ENCODE results near the gene CABLES2. TPM values are rescaled to one million over a fixed set of nuclear protein-coding genes. Genes with fewer than 3 reads are reported as not detected.

CABLES2 gene
- total RNA-seq, 1 donor from 2014 or later = 10.7 TPM

DNA sequence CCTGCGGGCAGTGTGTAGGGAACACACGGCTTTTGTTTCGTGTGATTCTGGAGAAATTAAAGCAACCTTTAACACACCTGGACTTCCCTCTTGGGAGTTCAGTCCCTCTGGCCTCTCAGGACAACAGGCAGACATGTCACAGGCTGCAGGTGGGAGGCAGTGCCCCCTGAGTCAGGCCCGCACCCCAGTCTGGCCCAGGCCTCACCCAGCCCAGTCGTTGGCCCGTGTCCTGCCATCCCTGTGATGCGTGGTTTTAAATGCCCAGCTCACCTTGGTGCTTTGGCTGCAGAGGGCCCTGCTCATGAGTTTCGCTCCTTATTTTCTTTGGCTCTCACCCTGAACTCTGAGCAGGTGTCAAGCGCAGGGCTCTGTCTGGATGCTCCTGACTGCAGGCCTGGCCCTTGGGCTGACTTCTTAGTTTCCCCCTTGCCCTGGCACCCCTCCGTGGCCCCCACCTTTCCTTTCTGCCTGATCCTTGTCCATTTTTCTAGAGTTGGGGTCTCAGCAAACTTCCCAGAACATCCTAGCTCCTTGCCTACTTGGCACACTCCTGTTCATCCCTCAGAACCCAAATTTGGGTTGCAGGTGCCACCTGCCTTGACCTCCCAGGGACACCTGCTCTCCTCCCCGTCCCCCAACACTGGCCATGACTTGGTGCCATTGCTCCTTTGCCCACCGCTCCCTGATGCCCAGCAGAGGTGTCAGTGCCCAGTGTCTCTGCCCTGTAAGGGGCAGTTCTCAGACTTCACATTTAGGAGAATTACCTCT lies 2.2 kb upstream of the CABLES2 start:
- no peak for DNase-seq (ENCODE audit: low spot score)
- intact Hi-C loops (cut with DNase I) = loop anchor here (10.0 kb wide), 1 partner anchor 386 kb away; the partner anchor contains the start of gene MRGBP

DNA sequence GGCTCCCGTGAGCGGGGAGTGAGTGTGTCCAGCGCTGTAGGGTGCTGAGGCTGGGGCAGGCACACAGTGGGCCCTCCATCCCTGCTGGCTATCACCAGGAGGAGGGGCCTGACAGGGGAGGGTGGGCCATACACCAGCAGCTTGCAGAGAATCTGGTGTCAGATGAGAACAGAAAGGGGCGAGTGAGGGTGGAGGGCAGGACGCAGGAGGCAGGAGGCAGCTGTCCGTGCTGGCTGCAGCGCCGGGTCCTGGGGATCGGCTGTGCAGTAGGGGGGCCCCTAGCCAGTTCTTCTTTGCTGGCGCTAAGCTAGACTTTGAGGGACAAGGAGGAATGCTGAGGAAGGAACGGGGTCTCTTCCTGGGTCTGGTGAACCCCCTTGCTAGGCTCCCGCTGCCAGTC lies 1.6 kb upstream of the CABLES2 start:
- intact Hi-C loops (cut with DNase I) = loop anchor here (10.0 kb wide), 1 partner anchor 386 kb away; the partner anchor contains the start of gene MRGBP
- DNase-seq (ENCODE audit: low spot score) = no peak

DNA sequence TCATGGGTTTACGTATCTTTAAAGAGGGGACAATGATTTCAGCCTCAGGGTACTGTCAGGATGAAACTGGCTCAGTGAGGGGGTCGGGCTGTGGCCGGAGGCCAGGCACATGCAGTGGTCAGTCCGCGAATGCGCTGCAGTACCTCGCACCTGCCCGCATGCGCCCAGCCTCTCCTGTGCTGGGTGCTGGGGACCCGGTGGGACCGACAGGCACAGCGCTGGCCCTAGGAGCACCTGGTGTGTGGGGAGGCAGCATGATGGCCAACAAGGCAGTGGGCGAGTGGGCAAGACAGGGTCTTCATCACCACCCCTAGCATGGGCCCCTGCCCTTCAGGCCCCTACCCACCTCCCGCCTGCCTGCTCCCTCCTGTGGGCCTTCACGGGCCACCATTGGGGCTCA lies 970 bp upstream of the CABLES2 start:
- no peak for DNase-seq (ENCODE audit: low spot score)
- intact Hi-C loops (cut with DNase I) = loop anchor here (10.0 kb wide), 1 partner anchor 387 kb away; the partner anchor contains the start of gene MRGBP

DNA sequence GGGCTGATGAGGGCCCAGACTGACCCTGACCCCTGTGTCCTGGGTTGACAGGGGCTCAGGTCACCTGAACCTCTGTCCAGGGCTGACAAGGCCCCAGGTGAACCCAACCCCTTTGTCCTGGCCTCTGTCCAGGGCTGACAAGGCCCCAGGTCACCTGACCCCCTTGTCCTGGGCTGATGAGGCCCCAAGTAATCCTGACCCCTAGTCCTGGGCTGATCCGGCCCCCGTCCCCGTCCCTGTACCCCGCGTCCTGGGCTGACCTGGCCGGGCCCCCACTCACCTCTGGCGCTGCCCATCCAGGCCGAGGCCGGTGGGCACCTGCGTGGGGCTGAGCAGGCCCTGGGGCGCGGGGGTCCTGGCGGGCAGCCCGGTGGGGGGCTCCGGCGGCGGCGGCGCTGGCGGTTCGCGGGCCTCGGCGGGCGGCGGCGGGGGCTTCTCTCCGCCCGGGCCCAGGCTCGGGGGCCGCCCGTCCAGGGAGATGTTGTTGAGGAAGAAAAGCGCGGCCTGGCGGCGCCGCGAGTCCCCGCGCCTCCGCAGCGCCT lies 379 bp downstream of the CABLES2 start:
- DNase-seq (ENCODE audit: low spot score) = no peak
- intact Hi-C loops (cut with DNase I) = loop anchor here (10.0 kb wide), 1 partner anchor 388 kb away; the partner anchor contains the start of gene MRGBP

DNA sequence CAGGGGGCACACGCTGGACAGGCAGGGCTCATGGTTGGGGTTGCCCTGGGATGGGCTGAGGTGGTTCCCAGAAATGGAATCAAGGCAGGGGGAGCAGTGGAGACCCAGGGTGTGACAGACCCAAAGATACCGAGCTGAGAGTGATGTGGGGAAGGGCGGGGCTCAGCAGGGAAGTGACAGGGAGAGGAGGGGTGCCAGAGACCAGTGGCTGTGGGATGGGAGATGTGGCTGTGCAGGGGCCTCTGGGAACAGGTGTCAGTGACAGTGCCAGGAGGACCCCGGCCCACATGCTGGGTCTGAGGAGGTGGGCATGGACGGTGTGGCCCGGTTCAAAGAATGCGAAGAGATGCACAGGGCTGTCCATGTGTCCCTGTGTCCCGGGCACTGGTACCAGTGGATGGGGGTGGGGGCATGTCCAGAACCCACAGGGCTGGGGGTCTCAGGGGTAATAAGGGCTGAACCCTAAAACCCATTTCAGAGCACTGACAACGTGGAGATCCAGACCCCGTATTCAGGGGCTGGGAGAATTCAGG lies 1.0 kb downstream of the CABLES2 start:
- intact Hi-C loops (cut with DNase I) = loop anchor here (10.0 kb wide), 1 partner anchor 389 kb away; the partner anchor contains the start of gene MRGBP
- DNase-seq (ENCODE audit: low spot score) = no peak

DNA sequence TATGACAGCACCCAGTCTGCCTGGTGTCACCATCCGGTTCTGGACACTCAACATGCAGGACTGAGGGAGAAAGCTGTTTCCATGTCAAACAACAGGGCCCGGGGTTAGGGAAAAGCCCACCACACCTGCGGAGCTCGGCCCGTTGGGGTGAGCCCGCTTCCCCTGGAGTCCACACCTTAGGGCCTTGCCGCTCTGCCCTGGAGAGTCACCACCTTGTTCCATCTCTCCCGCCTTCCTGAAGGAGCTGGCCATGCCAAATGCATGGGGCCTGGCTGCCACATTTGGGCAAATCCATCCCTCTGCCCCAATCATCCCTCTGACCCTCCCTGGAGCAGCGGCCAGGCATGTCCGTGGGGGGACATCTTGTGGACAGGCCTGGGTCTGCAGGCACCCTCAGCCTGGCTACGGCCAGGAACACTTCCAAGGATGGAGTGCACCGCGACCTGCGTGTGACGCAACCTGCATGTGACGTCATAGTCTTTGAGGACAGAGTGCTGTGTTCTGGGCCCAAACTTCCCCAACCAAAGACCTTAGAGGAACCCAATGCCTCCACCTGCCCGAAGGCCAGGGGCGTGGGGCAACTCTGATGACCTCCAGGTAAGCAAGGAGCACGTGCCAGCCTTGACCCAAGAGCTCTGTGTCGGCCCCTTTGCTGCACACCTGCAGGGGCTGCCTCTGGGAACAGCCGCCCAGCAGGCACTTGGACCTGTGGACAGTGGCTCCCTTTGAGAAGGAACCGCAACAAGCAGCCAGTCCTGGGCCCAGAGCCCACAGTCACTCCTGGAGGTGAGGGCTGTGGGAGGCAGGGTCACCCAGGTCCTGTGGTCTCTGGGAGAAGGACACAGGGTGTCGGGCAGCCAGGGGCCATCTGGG lies 1.7 kb downstream of the CABLES2 start:
- no peak for DNase-seq (ENCODE audit: low spot score)
- intact Hi-C loops (cut with DNase I) = loop anchor here (10.0 kb wide), 1 partner anchor 389 kb away; the partner anchor contains the start of gene MRGBP

DNA sequence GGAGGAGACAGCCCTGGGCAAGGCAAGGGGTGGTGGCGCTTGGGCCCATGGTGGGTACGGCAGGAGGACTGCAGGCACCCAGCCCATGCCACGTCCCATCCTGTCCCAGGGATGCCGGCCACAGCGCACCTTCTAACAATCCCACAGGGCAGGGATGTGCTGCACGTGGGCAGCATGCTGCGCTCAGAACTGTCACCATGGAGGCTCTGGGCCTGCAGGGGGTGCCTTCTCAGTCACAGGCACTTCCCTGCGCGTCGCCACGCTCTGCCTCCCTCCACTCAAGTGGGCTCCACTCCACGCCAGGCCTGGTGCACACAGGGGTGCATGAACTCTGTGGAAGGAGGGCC lies 2.4 kb downstream of the CABLES2 start:
- no peak for DNase-seq (ENCODE audit: low spot score)
- intact Hi-C loops (cut with DNase I) = loop anchor here (10.0 kb wide), 1 partner anchor 390 kb away; the partner anchor contains the start of gene MRGBP

DNA sequence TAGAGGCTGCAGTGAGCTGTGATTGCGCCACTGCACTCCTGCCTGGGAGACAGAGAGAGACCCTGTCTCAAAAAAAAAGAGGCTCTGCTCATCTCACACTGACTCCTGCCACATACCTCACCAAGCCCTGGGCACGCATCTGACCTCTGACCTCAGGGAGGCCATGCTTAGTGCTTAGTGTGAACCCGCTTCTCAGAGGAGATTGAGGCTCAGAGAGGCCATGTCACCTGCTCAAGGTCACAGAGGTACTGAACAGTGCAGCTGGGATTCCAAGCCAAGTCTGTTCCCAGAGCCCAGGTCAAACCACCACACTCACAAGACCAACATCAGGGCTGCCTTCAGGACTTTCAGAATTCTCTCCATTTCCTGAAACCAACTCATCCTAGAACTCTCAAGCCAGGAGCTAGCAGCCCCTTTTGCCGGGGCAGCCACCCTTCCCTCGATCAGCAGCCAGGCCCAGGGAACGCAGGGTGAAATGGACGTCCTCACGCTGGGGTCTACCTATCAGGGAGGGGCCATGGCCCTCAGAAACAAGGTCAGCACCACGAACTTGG lies 2.9 kb downstream of the CABLES2 start:
- intact Hi-C loops (cut with DNase I) = loop anchor here (10.0 kb wide), 1 partner anchor 391 kb away; the partner anchor contains the start of gene MRGBP
- DNase-seq (ENCODE audit: low spot score) = no peak

DNA sequence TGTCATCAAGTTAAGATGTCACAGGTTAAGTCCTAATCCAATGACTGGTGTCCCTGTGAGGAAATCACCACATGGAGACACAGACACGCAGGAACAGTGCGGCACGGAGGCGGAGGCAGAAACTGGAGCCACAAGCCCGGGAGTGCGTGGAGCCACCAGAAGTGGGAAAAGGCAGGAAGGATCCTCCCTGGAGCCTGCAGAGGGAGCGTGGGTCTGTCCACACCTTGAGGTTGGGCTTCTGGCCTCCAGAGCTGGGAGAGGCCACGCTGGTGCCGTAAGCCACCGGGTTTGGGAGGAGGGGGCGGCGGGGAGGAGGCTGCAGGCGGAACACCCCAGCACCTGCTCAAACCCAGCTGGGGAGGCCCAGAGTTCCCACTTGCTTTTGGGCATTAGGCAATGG lies 3.8 kb downstream of the CABLES2 start:
- DNase-seq (ENCODE audit: low spot score) = no peak
- intact Hi-C loops (cut with DNase I) = loop anchor here (10.0 kb wide), 1 partner anchor 391 kb away; the partner anchor contains the start of gene MRGBP

DNA sequence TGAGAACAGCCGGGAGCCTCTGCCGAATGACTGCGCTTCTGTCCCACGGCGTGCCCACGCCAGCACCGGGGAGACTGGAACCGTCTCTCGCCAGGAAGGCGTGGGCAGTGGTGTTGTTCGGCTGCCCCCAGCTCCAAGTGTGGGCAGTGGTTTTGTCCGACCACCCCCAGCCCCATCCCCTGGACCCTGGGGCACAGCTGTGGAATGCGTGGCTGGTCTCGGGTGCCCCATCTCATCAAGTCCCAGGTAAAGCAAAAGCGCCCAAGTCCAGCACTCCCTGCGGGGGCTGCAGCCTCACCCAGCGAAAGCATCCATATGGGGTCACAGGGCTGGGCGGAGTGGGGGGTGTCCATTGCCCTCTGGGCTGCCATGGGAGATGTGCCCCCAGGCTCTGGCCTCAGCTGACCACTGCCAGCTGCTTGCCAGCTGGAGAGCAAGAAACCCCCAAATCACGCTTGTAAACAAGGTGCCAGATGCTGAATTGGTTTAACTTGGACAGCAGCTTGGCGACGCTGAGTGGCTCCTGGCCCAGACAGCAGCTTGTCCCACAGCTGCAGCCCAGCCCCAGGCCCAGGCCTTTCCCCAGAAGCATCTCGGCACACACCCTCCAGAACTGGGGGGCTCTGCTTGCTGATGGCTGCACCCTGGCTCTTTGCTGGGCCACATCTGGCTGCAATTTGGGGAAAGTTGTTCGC lies 4.5 kb downstream of the CABLES2 start:
- intact Hi-C loops (cut with DNase I) = loop anchor here (10.0 kb wide), 1 partner anchor 392 kb away; the partner anchor contains the start of gene MRGBP
- no peak for DNase-seq (ENCODE audit: low spot score)

DNA sequence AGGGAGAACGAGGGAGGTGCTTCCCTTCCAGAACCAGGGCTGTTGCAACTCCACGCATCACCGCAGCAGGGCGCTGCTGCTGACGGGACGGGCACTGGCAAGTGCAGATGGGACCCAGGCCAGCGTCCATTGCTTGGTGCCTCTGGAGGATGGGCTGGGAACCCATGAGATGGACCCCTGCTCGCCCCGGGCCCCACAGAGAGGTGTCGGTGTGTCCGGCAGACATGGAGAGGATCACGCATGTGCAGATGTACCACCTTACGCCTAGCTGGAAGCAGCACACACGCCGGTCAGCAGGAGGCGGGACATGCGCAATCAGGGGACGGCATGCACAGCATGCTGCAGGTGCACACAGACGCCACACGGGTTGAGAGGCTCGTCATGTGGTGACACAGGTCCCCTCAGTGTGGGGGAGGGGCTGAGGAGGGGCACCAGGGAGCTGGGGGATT lies 5.7 kb downstream of the CABLES2 start:
- no peak for DNase-seq (ENCODE audit: low spot score)
- intact Hi-C loops (cut with DNase I) = loop anchor here (10.0 kb wide), 1 partner anchor 393 kb away; the partner anchor contains the start of gene MRGBP

DNA sequence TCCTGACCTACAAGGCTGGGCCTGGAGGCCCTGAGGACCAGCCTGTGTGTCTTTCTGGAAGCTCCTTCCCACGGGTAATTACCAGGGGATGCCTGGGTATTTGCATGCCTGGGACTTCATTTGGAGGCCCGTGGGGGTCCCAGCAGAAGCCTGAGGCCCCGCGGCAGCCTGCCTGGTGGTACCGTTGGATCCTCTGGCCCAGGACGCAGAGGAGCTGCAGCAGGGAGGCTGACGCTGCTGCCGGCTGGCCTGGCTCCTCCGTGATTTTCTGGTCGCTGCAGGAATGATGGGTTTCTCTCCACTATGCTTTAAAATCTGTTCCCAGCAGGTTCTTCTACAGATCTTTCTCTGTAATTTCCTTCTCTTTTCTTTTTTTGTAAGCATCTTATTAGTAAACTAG lies 6.5 kb downstream of the CABLES2 start:
- intact Hi-C loops (cut with DNase I) = loop anchor here (10.0 kb wide), 1 partner anchor 394 kb away; the partner anchor contains the start of gene MRGBP
- no peak for DNase-seq (ENCODE audit: low spot score)

DNA sequence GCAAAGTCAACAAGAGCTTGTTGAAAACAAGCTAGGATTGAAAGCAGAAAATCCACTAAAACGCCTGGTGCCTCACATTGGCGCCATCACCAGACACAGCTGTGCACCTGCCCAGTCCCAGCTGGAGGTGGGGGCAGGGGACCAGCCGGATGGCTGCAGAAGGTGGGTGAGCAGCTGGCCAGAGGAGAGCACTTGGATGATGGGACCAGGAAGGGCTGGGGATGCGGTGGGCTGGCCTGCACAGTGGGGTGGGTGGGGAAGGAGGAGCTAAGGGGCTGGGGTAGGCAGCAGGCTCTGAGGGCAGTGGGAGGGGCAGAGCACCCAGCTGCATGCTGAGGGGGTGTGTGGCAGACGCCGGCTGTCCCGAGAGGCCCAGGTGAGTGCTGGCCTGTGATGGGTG lies 7.1 kb downstream of the CABLES2 start:
- no peak for DNase-seq (ENCODE audit: low spot score)
- intact Hi-C loops (cut with DNase I) = loop anchor here (10.0 kb wide), 1 partner anchor 395 kb away; the partner anchor contains the start of gene MRGBP

DNA sequence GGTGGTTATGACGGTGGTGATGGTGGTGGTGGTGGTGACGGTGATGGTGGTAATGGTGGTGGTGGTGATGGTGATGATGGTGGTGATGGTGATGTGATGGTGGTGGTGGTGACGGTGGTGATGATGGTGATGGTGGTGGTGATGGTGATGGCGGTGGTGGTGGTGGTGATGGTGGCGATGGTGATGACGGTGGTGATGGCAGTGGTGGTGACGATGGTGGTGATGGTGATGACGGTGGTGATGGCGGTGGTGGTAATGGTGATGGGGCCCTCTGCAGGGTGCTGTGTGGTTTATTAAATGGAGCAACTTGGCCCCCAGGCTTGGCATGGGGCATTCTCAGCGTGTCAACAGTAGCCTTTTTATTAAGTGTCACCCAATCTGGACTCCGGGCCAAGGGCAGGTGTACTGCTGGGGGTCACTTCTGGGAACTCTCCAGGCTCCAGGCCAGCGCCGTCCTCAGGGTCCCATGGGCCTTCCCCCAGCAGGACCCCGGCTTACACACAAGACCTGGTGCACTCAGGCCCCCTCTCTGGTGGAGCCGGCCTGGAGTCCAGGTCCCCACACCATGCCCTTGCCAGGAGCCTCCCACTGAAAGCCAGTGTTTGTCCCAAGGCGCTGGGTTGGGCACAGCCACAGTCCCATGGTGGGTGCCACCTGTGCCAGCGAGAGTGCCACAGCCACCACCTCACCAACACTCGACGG lies 8.8 kb downstream of the CABLES2 start:
- intact Hi-C loops (cut with DNase I) = no loop called here
- DNase-seq (ENCODE audit: low spot score) = no peak

DNA sequence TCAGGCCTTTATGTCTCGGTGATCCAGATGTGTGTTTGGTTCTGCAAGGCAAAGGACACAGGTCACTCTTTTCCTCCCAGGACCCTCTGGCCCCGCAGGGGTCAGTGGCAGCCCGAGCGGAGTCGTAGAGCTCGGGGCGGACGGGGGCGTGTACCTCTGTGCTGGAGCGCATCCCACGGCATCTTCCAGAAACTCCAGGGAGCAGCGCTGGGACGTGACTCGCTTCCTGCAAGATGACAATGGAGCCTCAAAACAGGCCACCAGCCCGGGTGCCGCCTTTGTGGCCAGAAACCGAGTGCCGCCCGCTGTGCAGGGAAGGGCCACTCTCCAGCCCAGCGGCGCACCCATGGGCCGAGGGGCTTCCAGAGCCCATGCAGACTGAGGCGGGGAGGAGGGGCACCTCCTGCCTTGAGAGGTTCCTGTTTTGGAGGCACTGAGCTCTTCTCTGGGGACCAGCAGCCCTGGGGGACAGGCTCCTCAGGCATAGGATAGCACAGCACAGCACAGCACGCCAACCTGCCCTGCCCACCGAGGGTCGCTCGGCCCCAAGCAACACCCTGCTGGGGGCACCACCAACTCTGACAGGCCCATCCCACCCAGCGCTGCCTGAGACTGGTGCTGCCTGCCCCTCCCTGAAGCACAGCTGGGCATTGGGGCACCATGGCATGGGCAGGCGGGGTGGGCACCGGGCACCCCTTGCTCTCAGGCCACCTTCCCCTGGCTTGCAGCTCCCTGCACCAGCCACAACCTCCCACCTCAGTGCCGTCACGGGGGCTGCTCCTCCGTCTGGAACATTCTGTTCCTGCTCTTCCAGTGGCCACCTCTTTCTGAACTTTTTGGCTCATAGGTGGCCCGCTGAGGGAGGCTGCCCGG lies 10.5 kb downstream of the CABLES2 start:
- no peak for DNase-seq (ENCODE audit: low spot score)
- intact Hi-C loops (cut with DNase I) = no loop called here

DNA sequence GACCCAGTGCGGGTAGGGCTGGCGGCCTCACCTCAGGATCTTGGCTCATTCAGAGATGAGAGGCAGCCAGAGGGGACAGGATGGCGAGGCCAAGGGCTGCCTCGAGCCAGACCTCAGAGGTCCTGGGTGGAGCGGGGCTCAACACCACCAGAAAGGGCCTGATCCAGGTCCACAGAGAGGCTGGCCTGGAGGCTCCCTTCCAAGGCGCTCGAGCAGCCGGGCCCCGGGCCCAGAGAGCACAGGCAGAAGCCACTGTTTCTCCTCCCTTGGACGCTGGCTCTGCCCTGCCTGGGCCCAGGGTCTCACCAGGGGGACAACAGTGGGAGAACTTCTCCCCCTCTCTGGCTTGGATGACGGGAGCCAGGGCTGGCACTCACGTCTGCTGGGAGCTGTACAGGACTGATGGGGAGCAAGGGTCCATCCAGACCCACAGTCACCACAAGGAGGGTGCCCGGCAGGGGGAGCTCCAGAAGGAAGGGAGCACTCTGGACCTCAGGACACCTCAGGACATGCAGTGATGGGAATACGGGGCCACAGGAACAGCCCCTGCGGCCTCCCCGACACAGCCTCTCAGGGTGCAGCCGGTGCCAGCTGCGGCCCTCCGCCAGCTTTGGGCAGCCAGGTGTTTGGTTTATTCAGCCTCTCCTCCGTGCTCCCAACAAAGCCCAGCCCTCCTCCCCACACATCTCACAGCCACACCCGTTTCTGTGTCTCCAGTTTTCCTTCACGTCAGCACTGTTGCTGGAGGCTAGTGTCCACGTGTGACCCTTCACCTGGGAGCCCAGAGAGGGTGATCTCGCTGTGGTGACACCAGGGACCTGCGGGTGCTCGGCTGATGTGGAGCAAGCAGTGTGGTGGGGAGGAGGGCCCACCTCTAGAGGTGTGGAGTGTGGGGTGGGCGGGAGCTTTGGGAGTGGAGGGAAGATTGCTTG lies 11.5 kb downstream of the CABLES2 start:
- intact Hi-C loops (cut with DNase I) = no loop called here
- DNase-seq (ENCODE audit: low spot score) = no peak

Data from cardiac septum (tissue), 1 donor.